DMS 273 treated with DMSO at 0.1 percent for 48 hours (cell line): ENCODE measurements around the gene EIPR1.

Experiments
- DNase-seq: peaks from one replicate; lab custom pipeline; 2025; lab: John Stamatoyannopoulos, UW

EIPR1 gene

GRCh38 chr2:3324036-3324386 is 53.6 kb downstream of the EIPR1 start:
- no peak for DNase-seq

GRCh38 chr2:3323360-3324035 is 54.1 kb downstream of the EIPR1 start:
- DNase-seq, result no peak

GRCh38 chr2:3322311-3322970 is 55.2 kb downstream of the EIPR1 start:
- DNase-seq, result no peak

- DNase-seq, result no peak
Observed at GRCh38 chr2:3321825-3322224, 55.8 kb downstream of the EIPR1 start.

- no peak for DNase-seq
Observed at GRCh38 chr2:3320910-3321605, 56.6 kb downstream of the EIPR1 start.

- DNase-seq, result no peak
Observed at GRCh38 chr2:3319745-3320566, 57.7 kb downstream of the EIPR1 start.

GRCh38 chr2:3319134-3319533 is 58.5 kb downstream of the EIPR1 start:
- no peak for DNase-seq

- no peak for DNase-seq
Observed at GRCh38 chr2:3317871-3318590, 59.6 kb downstream of the EIPR1 start.

- DNase-seq, result no peak
Observed at GRCh38 chr2:3317277-3317685, 60.3 kb downstream of the EIPR1 start.

- no peak for DNase-seq
Observed at GRCh38 chr2:3316456-3317276, 61.0 kb downstream of the EIPR1 start.

- no peak for DNase-seq
Observed at GRCh38 chr2:3314626-3315025, 63.0 kb downstream of the EIPR1 start.

GRCh38 chr2:3313781-3314375 is 63.7 kb downstream of the EIPR1 start:
- DNase-seq, result no peak

- DNase-seq, result no peak
Observed at GRCh38 chr2:3312576-3313345, 64.9 kb downstream of the EIPR1 start.

GRCh38 chr2:3311601-3312000 is 66.0 kb downstream of the EIPR1 start:
- no peak for DNase-seq

GRCh38 chr2:3309496-3310355 is 67.9 kb downstream of the EIPR1 start:
- no peak for DNase-seq

GRCh38 chr2:3307901-3308300 is 69.7 kb downstream of the EIPR1 start:
- no peak for DNase-seq

- DNase-seq, result no peak
Observed at GRCh38 chr2:3307236-3307635, 70.4 kb downstream of the EIPR1 start.

GRCh38 chr2:3305952-3306351 is 71.7 kb downstream of the EIPR1 start:
- DNase-seq, result no peak

GRCh38 chr2:3305431-3305830 is 72.2 kb downstream of the EIPR1 start:
- no peak for DNase-seq
